ENCODE measurements around the gene ZNF563.

The ZNF563 gene

GRCh38 chr19:12294249-12295158 lies 38.9 kb downstream of the ZNF563 start, which contains the start of gene ZNF44:
ZNF44 (minus strand) TSS chr19:12294883; CDS start chr19:12294694, 189 bp downstream.
- peak; percentile 87 to 95 for DNase-seq

DNA sequence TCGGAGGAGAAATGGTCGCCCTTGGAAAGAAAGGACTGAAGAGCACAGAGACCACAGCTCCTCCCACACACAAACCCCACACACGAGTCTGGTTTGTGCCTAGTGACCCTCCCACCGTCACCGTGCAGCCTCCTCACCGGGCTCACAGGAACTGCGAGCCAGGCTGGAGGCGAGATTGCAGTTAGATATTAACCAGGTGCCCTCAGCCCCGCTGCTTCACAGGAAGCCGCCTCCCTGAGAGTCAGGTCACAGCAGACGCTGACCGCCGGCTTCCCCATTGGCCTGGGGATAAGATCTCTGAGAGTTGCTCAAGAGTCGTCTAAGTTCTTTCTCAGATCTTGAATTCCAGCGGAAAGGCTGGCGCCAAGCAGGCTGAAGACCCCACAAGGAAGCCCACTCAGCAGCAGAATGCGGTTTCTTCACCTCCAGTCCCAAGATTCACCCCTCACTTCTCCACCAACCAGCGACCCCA lies 39.6 kb downstream of the ZNF563 start:
- peak; percentile 30 to 32 for DNase-seq

GRCh38 chr19:12289790-12290065 lies 43.7 kb downstream of the ZNF563 start:
- DNase-seq, result no peak

GRCh38 chr19:12287958-12288500 lies 45.4 kb downstream of the ZNF563 start:
- DNase-seq, result no peak

DNA sequence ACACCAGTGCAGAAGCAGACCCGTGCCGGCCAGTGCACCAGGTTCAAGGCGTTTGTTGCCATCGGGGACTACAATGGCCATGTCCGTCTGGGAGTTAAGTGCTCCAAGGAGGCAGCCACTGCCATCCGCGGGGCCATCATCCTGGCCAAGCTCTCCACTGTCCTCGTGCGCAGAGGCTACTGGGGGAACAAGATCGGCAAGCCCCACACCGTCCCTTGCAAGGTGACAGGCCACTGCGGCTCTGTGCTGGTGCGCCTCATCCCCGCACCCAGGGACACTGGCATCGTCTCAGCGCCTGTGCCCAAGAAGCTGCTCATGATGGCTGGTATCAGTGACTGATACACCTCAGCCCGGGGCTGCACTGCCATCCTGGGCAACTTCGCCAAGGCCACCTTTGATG lies 48.8 kb downstream of the ZNF563 start:
- DNase-seq, result no peak

GRCh38 chr19:12284226-12284625 lies 49.2 kb downstream of the ZNF563 start:
- no peak for DNase-seq

GRCh38 chr19:12278713-12279112 lies 54.7 kb downstream of the ZNF563 start:
- no peak for DNase-seq

- DNase-seq, result no peak
Measured at GRCh38 chr19:12272980-12273901, 60.2 kb downstream of the ZNF563 start.

DNA sequence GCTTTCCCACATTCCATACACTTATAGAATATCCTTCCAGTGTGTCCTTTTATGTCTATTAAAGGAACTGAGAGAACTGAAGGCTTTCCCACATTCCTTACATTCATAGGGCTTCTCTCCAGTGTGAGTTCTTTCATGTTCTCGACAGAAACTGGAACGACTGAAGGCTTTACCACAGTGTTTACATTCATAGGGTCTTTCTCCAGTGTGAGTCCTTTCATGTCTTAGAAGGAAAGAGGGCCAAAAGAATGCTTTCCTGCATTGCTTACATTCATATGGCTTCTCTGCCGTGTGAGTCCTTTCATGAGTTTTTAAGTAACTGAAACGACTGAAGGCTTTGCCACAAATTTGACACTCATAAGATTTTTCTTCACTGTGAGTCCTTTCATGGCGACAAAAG lies 61.0 kb downstream of the ZNF563 start:
- DNase-seq, result no peak

GRCh38 chr19:12270854-12271253 lies 62.6 kb downstream of the ZNF563 start:
- DNase-seq, result no peak
